ENCODE measurements around the gene CYP4B1.

Gene CYP4B1

DNA sequence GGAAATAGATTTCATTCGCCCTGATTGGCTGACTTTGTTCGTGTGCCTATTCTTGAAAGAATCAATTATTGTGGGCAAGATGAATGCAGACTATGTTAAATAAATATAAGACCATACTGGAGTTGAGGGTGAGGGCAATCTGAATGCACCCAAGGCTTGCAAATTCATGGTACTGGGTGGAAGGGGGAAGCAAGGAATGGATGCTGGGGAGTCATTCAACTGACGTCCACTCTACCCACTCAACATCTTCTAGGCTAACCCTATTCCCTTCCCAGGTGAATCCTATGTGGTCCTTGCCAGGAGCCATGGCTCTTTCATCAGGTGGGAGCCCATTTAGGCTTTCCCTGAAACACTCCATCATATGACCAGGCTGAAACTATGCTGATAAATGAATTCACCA is 5.7 kb upstream of the CYP4B1 start:
- DNase-seq (ENCODE audit: low read depth in 2 of 2): no peak

DNA sequence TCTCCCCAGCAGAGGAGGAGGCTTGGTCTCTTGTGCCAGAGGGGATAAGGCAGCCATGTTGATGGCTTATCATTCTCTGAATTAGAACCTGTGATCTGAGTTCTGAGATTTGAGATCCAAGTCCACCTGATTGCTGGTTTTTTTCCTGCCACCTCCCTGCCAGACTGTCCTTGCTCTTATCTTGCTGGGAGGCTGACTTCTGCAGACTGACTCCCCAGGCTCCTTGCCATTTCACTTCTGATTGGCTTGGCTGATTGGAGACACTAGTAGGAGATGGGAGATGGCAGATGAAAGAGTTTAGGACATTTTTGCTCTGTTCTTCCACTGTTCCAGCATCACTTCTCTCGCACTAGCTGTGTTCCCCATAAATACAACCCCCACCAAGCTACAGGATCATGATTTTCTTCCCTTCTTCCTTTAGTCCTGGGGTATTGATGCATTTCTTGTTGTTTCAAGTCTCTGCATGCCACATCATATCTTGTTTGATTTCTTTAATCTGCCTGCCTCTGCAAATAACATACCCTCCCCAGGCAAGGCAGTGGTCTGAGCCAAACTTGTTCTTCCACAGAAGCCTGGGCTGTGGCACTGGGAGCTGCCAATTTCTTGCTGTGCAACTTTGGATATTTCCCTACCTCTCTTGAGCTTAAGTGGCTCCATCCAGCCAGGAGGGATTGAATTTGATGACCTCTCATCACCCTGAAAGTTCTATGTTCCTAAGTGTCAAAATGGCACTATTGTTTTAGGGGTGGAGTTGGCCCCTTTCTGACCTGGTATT is 963 bp upstream of the CYP4B1 start:
- no peak for DNase-seq (ENCODE audit: low read depth in 2 of 2)

DNA sequence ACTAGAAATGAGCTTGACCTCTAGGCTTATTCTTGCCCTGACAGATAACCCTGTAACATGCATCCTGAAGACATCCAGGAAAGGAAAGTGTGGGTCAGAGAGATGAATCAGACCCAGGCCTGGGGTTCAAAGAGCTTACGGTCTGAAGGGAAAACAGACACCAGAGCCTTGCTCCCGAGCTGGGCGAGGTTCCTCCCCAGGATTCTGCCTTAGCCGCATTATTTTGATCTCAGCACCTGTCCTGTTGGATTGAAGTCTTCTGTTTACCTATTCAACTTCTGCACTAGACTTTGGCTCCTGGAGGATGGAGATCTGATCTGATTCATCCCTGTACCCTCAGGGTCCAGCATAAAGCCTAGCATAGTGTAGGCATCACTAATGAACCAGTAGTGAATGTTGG is 1.9 kb downstream of the CYP4B1 start:
- DNase-seq (ENCODE audit: low read depth in 2 of 2): no peak

DNA sequence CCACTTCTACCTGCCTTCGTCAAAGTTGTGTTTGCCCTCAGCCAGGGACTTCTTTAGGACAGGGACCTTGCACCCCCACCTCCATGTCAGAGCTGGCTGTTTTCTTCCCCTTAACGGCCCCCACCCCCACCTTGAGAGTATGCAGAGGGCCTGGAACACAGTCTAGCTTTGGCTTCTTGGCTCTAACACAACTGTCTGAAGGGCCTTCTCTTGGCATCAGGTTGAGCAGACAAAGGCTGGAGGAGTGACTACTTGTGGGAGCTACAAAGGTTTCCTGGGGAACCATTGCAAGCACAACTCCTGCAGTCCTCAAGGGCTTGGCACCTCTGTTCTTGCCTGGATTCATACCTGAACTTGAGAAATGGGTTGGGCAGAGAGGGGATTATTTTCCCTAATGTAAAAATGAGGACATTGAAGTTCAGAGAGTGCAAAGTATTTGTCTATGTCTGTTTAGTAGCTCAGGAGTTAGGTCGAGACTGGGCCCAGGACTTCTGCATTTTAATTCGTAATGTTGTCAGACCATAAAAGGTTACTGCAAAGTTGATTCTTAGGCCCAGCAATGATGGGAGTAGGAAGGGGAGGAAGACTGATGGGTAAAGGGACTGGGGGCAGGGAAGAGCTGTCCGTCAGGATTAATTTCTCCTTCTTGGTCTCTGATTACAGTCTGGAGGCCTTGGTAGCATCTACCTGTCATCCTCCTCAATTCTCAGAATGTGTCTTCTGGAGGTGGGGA is 2.6 kb downstream of the CYP4B1 start:
- DNase-seq (ENCODE audit: low read depth in 2 of 2): no peak

DNA sequence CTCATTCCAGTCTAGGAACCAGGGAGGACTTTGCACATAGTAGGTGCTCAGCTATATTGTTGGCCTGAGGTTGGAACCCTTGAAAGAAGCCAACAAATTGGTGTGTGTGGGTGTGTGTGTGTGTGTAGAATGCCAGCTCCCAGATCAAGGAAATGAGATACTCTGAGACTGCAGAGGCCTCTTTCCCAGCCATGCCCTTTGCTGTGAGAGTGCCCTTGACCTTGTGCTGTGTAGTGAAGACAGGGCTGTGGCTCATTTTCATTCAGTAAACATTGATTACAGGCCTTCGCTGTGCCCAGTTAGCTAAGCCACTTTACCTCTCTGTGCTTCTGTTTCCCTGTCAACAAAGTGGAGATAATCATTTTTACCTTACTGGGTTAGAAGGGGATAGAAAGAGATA is 3.2 kb downstream of the CYP4B1 start:
- DNase-seq (ENCODE audit: low read depth in 2 of 2): no peak

DNA sequence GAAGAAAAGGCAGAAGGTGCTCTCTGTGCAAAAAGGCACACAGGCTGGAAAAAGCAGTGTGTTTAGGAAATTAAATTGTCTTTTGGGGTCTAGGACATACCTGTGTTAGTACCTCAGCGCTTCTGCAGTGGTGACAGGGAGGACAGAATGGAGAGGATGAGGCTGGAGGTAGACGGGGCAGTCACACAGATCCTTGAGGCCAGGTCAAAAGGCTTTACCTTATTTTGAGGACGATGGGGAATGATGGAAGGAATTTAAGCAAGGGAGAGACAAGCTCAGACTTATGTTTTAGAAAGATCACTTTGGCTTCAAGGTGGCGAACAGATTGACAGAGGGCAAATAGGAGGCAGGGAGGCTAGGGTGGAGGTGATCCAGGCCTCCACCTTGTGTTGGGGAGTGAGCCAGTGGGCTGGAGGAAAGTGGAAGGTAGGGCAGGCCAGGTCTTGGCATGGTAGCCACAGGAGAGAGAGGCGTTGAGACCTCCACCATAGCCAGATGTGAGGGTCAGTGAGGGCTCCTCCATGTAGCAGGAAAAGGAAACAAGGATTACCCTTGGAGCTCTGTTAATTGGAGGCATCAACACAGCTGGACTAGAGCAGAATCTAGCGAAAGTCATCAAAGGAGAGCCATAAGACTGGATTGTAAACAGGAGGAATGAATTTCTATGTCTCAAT is 4.2 kb downstream of the CYP4B1 start:
- DNase-seq (ENCODE audit: low read depth in 2 of 2): no peak

DNA sequence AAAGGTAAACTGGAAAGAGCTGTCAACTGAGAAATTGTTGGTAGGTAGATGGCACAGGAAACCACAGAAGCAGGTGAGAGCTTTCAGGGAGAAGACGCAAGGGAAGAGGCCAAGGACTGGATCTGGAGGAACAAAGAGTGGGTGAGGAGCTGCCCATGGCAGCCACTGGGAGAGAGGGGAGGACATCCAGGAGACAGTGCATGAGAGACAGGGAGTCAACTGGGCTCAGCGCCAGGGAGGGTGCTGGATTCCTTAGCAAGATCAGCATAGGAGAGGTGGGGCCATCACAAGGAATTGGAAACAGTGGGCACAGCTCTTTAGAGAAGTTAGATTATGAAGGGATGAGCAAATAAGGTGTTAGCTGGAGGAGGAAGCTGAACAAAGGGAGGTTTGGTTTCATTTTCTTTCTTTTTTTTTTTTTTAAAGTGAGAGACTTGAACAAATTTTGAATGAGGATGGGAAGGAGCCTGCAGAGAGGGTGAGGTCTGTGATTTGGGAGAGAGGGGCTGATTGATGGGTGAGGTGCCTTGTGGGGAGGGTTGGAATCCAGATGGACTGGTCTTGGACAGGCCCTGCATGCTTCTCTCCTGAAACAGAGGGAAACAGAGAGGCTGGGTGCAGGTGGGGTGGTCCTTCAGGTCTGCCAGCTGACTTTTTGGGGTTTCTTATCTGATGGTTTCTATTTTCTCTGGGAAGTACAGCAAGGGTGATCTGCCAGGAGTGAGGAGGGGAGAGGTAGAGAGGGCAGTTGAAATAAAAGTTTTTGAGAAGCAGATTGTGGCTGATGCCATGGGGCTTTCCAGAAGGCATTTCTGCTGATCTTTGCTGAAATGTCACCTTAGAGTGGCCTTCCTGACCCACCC is 5.4 kb downstream of the CYP4B1 start:
- no peak for DNase-seq (ENCODE audit: low read depth in 2 of 2)

DNA sequence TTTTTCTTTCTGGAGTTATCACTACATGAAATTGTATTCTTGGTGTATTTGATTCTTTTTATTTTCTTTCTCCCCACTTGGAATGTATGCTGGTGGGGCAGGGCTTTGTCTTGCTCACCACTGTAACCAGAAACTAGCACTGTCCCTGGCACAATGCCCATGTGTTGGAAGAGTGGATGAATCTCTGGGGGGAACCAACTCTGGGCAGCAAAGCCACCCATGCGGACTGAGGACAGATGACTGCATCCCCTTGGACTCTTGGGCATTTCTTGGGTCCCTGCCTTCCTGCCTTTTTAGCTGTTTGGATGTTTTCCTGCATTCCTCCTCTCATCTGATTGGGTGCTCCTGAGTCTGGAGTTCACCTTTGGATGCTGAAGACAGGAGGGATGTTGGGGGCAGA is 6.1 kb downstream of the CYP4B1 start:
- DNase-seq (ENCODE audit: low read depth in 2 of 2): no peak

DNA sequence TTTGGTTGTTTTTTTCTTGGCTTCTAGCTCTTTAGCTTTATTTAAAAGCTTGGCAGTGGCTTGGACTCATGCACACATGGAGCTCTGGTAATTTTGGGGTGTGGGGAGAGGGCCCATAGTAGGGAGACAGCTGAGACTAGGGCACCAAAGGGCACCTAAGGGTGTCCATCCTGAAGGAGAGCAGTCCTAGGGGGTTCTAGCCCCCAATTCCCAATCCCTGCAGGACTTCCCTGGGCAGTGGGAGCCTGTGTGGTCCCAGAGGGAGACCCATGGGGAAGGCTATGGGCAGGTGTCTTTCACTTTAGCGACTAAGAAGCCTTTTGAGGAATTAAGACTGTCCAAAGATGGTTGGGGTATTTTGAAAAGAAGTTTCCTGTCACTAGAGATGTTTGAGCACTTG is 6.9 kb downstream of the CYP4B1 start:
- no peak for DNase-seq (ENCODE audit: low read depth in 2 of 2)

DNA sequence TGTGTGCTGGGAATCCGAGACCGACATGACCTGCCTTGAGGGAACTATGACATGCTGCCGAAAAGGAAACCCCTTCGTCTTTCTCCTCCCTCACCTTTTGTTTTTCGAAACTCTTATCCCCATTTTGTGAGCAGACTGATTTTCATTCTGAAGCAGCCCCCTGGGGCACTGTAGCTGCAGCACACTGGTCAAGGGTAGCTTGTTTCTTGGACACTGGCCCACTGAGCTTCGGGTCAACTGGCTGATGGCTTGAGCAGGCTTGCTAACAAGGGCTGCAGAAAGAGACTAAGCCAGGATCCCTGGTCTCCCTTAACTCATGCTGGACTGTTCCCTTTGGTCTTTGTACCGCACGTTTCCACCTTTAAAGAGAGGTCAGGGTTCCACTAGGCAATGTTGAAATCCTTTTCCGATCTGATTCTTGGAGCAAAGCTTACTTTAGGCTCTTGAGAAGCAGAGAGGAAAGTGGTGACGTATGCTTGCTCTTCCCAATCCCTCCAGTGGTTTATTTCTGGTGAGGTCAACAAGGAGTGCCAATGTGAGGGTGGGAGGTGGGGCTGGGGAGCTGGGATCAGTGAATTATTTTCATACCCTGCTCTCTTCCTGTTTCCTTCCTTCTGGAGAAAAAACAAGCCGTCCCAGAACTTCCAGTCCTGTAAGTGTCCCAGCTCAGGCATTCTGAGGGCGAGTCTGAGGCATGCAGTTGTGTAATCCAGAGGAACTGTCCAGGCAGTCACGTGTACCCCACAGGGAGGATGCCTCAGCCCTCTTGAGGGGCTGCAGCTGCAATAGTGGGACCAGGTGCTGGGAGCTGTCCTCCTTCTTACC is 7.6 kb downstream of the CYP4B1 start:
- no peak for DNase-seq (ENCODE audit: low read depth in 2 of 2)

DNA sequence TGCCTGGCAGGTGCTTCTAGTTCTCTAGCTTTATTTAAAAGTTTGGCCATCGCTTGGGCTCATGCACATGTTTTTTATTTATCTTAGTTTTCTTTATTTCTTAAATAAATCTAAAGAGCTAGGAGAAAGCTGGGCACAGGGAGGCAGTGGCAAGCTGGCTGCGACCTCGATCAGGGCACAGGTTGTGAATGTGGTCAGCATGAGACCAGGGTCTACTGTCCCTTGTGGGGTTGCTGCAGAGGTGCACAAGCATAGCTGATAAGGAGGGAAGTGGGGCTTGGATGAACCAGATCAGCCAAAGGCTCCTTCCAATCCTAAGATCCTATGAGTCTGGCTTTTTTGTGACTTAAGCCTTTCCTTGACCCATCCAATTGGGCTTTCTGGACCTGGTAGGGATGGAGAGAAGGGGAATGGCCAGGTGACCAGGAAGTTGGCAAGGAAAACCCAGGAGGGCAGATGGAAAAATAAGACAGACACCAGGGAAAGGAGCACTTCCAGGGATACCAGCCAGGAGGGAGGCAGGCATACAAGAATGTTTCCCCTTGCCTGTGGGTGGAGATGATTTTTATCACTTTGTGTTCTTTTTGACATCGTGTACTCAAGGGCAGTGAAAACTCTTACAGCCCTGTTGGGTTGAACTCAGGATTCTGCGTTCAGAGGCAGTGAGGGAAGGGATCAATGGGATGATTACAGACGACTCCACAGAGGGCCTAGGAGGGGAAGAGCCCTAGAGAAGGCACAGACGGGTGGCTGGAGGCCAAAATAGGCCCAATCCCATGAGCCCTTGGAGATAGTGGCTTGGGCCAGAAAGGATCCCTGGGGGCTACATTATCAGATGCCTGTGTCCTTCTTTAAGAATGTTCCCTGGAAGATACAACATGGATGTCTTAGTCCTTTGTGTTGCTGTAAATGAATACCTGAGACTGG is 8.5 kb downstream of the CYP4B1 start:
- DNase-seq (ENCODE audit: low read depth in 2 of 2): no peak

DNA sequence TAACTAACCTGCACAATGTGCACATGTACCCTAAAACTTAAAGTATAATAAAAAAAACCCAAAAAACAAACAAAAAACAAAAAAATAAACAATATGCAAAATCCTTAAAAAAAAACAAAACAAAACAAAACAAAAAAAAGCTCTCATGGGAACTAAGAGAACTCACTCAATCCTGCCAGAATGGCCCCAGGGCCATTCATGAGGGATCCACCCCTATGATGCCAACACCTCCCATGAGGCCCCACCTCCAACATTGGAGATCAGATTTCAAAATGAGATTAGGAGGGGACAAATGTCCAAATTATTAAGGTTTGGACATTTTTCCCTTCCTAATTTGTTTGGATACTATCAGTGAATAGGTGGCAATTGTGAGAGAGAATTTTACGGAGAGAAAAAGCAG is 10.2 kb downstream of the CYP4B1 start:
- no peak for DNase-seq (ENCODE audit: low read depth in 2 of 2)

DNA sequence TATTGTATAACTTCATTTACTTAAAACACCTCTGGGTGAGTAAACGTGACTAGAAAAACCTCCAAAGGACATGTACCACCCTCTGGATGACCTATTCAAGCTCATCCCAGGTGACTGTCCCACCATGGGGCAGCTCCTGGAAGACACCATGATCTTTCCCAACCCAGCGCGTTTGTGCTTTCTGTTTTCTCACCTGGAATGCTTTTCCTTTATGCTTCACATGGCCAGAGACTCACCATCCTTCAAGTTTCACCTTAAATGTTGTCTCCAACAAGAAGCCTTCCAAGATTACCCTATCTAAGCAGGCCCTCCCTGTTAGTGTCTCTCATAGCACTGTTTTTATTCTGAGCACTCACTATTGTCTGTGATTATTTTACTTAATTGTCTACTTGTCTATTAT is 11.1 kb downstream of the CYP4B1 start:
- no peak for DNase-seq (ENCODE audit: low read depth in 2 of 2)

DNA sequence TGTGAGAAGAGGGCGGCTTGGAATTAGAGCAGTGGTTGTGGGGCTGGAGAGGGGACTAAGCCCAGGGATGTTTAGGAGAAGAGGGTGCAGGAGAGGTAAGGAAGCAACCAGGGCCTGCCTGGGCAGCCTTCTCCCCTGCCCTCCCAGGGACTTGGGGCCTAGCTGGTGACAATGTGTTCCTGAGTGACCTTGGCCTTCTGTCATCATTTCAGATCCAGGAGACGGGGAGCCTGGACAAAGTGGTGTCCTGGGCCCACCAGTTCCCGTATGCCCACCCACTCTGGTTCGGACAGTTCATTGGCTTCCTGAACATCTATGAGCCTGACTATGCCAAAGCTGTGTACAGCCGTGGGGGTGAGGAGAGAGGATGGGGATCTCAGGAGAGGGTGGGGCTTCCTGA is 11.8 kb downstream of the CYP4B1 start:
- DNase-seq (ENCODE audit: low read depth in 2 of 2): no peak

DNA sequence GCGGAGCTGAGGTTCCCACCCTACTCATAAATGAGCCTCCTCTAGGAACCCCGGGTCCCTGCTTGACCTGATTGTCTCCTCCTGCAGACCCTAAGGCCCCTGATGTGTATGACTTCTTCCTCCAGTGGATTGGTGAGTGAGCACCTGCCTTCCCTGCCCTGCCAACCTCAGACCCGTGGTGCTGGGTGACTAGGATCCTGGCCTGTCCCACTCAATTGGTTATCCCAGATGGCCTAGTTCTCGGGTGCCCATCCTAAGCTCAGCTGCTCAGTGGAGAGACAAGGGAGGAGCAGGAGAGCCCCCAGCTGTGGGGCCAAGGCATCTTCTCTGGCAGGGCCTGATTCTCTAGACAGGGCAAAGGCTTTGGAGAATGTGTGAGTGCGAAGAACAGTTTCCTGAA is 12.2 kb downstream of the CYP4B1 start:
- DNase-seq (ENCODE audit: low read depth in 2 of 2): no peak

DNA sequence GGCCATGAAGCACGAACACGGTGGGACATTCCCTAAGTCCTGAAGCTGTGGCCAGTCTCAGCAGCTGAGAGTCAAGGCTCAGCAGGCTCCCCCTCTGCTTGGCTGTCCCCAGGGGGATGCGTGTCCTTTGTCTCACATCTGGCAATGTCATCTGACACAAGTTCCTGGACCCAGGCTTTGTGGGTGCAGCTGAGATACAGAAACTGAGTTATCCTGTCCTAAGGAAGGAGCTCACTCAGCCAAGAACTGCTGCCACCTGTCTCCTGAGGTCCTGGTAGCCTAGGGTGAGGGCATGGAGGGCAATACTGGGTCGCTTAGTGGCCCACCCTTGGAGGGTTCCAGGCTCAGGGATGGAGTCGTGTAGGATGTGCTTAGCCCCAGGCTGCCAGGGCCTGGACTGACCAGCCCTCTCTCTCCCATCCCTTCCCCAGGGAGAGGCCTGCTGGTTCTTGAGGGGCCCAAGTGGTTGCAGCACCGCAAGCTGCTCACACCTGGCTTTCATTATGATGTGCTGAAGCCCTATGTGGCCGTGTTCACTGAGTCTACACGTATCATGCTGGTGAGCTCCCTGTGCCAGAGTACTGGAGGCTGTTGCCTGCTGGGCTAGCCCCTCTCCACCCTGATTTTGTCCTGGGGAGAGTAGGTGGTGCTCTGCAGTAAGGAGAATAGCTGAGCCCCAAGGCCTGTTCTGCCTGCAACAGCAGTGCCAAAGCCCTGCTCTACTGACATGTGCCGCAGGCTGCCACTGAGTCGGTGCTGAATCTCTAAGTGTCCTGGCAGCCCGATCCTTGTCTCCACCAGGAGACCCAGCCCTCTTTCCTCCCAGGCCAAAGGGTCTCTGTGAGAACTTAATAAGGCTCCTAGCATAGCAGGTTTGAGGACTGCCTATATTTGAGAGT is 13.5 kb downstream of the CYP4B1 start:
- no peak for DNase-seq (ENCODE audit: low read depth in 2 of 2)

DNA sequence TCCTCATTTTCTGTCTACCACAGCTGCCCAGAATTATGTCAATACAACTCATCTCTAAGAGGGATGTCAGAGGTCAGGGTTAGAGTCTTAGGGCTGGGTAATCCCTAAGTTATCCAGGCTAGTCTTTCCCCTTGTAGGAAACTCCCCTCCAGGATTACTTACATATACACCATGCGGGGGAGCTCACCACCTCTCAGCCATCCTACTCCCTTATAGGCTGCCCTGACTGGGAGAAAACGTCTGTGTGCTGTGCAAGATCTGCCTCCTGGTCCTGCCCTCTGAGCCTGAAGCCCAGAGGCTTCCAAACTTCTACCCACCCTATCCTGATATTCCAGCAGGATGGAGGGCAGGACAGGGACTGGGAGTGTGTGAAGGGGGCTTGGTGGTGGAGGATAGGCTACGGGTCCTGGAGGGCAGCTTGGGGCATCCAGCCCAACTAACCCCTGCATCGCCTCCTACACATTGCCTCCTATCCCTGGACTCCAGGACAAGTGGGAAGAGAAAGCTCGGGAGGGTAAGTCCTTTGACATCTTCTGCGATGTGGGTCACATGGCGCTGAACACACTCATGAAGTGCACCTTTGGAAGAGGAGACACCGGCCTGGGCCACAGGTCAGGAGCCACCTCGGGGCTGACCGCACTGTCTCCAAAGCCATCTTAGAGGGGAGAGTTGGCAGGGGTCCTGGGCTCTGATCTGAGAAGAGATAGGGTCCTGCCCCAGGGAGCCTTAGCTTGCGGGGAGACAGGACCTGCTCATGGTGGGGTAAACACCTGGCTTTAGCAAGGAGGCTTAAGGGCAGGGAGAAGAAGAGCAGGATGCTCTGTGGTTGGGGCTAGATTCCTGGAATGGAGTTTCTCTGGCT is 14.4 kb downstream of the CYP4B1 start:
- no peak for DNase-seq (ENCODE audit: low read depth in 2 of 2)

DNA sequence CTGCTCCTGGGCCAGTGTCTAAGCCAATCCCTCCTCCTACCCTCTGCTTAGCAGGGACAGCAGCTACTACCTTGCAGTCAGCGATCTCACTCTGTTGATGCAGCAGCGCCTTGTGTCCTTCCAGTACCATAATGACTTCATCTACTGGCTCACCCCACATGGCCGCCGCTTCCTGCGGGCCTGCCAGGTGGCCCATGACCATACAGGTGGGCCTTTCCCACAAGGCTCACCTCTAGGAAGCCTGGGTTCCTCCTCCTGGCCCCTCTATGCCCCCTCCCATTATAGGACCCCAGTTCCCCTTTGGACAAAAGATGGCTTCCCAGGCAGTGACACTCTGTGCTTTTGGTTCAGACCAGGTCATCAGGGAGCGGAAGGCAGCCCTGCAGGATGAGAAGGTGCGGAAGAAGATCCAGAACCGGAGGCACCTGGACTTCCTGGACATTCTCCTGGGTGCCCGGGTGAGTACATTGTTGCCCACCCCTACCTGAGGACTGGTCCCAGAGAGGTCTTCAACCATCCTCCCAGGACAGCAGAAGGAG is 15.1 kb downstream of the CYP4B1 start:
- DNase-seq (ENCODE audit: low read depth in 2 of 2): no peak

Measured in stimulated activated CD4-positive, alpha-beta T cell treated with anti-CD3 and anti-CD28 coated beads, Interleukin-15, amount 100 ng/mL, for 48 hours (primary cell).